Mesothelial cell of epicardium (in vitro differentiated cells): Measurements from ENCODE around the gene BCLAF3. TPM values are rescaled to one million over a fixed set of nuclear protein-coding genes. Genes with fewer than 3 reads are reported as not detected.

Experiments
- DNase-seq, 2 experiments: peaks; one replicate each; pipeline ENCODE4 v3.0.0; 2021; ENCODE audit warnings: low spot score in 2 of 2; ENCODE audit not compliant: unreplicated experiment in 2 of 2
- H3K27ac Mint-ChIP-seq: 2 replicates; pipeline ENCODE4 v1.8.0; 2021; ENCODE audit warnings: mixed read lengths
- H3K27me3 Mint-ChIP-seq: 2 replicates; pipeline ENCODE4 v1.8.0; 2021; ENCODE audit warnings: low read depth, mixed read lengths
- H3K36me3 Mint-ChIP-seq: 2 replicates; pipeline ENCODE4 v1.8.0; 2021; ENCODE audit warnings: mixed read lengths
- H3K4me1 Mint-ChIP-seq: 2 replicates; pipeline ENCODE4 v1.8.0; 2021; ENCODE audit warnings: mixed read lengths
- H3K4me3 Mint-ChIP-seq: 2 replicates; pipeline ENCODE4 v1.8.0; 2021; ENCODE audit warnings: mild to moderate bottlenecking, moderate library complexity, mixed read lengths
- H3K9me3 Mint-ChIP-seq: 2 replicates; pipeline ENCODE4 v1.8.0; 2021; ENCODE audit warnings: mixed read lengths
- total RNA-seq: library from RNA; stranded (reverse); gene quantifications from 3 replicates; pipeline ENCODE4 v1.2.1, GENCODE V29; 2021
- TF ChIP-seq, protein P1 (sequence below): fragments of 200-600 bp; sonication (generic); IDR thresholded peaks from one replicate; pipeline ENCODE4 v1.5.0; 2021; ENCODE audit warnings: antibody characterized with exemption; ENCODE audit not compliant: unreplicated experiment

BCLAF3 gene
- total RNA-seq, 1 donor from 2014 or later = 16.9 TPM

- TF ChIP-seq, protein P1, sequence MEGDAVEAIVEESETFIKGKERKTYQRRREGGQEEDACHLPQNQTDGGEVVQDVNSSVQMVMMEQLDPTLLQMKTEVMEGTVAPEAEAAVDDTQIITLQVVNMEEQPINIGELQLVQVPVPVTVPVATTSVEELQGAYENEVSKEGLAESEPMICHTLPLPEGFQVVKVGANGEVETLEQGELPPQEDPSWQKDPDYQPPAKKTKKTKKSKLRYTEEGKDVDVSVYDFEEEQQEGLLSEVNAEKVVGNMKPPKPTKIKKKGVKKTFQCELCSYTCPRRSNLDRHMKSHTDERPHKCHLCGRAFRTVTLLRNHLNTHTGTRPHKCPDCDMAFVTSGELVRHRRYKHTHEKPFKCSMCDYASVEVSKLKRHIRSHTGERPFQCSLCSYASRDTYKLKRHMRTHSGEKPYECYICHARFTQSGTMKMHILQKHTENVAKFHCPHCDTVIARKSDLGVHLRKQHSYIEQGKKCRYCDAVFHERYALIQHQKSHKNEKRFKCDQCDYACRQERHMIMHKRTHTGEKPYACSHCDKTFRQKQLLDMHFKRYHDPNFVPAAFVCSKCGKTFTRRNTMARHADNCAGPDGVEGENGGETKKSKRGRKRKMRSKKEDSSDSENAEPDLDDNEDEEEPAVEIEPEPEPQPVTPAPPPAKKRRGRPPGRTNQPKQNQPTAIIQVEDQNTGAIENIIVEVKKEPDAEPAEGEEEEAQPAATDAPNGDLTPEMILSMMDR = no peak
- Mint-ChIP-seq H3K27me3 (no peaks in the 10 kb centered on the region), H3K4me1 (peaks cover 1% of the 10 kb centered on the region), H3K4me3 (no peak overlapping the region), H3K9me3 (peaks cover 32% of the 10 kb centered on the region), H3K36me3 (peaks cover 18% of the 10 kb centered on the region), H3K27ac (no peak overlapping the region)
- DNase-seq = no peak
Observed at GRCh38 chrX:19972984-19973383, 17.9 kb downstream of the BCLAF3 start.

- Mint-ChIP-seq H3K9me3 (peaks cover 13% of the 10 kb centered on the region), H3K27ac (no peak overlapping the region), H3K36me3 (peaks cover 11% of the 10 kb centered on the region), H3K4me3 (no peak overlapping the region), H3K4me1 (peaks cover 1% of the 10 kb centered on the region), H3K27me3 (no peaks in the 10 kb centered on the region)
- TF ChIP-seq, protein P1 = no peak
- no peak for DNase-seq
Observed at GRCh38 chrX:19968276-19968675, 22.6 kb downstream of the BCLAF3 start.

DNA sequence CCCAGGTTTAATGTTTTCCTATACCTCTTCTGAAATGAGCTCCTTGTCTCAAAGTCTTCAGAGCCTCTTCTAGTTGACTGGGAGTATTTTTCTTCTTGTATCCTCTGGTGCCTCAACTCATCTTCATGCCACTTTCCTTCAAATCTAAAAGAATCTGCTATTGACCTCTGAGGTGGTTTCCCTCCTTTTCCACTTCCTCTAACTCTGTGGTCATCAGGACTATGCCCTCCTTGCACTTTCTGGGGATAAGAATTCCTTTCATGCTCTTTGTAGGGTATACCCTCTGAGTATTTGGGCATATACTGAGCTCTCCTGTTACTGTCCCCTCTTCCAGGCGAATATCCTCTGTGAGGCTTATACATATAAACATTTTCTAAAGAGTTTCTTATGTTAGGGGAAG lies 24.8 kb downstream of the BCLAF3 start:
- TF ChIP-seq, protein P1 = no peak
- Mint-ChIP-seq H3K27ac (no peak overlapping the region), H3K4me3 (no peak overlapping the region), H3K36me3 (peaks cover 16% of the 10 kb centered on the region), H3K4me1 (peaks cover 1% of the 10 kb centered on the region), H3K27me3 (no peaks in the 10 kb centered on the region), H3K9me3 (peaks cover 12% of the 10 kb centered on the region)
- no peak for DNase-seq

- H3K9me3 Mint-ChIP-seq = peaks cover 15% of the 10 kb centered on the region
- no peak overlapping the region for H3K4me3 Mint-ChIP-seq
- H3K27me3 Mint-ChIP-seq = no peaks in the 10 kb centered on the region
- peaks cover 19% of the 10 kb centered on the region for H3K36me3 Mint-ChIP-seq
- no peak overlapping the region for H3K27ac Mint-ChIP-seq
- peaks cover 1% of the 10 kb centered on the region for H3K4me1 Mint-ChIP-seq
- TF ChIP-seq, protein P1 = no peak
- no peak for DNase-seq
Observed at GRCh38 chrX:19964017-19964710, 26.7 kb downstream of the BCLAF3 start.

DNA sequence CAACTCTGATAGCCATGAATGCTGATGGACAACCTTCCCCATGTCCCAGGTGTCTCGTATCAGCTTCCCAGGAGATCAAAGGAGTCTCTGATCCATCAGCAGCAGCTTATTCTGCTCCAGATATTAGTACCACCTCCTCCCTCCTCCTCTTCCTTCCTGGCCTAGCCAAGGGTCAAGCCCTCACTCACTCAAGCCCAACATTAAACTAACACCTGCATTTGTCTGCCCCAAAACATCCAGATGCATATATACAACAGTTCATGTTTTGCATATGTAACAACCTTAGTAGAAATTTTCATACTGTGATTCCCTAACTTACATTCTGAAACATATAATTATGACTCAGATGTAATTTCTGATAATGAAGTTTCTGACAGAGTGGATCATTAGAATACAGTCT lies 29.9 kb downstream of the BCLAF3 start:
- TF ChIP-seq, protein P1 = no peak
- Mint-ChIP-seq H3K36me3 (peaks cover 14% of the 10 kb centered on the region), H3K27ac (no peak overlapping the region), H3K4me3 (no peak overlapping the region), H3K4me1 (no peaks in the 10 kb centered on the region), H3K9me3 (peaks cover 22% of the 10 kb centered on the region), H3K27me3 (no peaks in the 10 kb centered on the region)
- DNase-seq = no peak
